HG03520 (cell line): ENCODE results near the gene PRKX.
A peak's percentile ranks its signal among the peaks of the same experiment; 100 is the strongest.
"Not testable (repeated sequence)": the region's sequence is repeated elsewhere in the genome, so short reads cannot be mapped to it uniquely, and the experiment has no call there.

ENCODE experiments used
- ATAC-seq: cut with Tn5 transposase; IDR thresholded peaks from one replicate; pipeline ENCODE4 v1.9.1; 2021; ENCODE audit warnings: mild to moderate bottlenecking, moderate library complexity; ENCODE audit not compliant: unreplicated experiment

The PRKX gene

DNA sequence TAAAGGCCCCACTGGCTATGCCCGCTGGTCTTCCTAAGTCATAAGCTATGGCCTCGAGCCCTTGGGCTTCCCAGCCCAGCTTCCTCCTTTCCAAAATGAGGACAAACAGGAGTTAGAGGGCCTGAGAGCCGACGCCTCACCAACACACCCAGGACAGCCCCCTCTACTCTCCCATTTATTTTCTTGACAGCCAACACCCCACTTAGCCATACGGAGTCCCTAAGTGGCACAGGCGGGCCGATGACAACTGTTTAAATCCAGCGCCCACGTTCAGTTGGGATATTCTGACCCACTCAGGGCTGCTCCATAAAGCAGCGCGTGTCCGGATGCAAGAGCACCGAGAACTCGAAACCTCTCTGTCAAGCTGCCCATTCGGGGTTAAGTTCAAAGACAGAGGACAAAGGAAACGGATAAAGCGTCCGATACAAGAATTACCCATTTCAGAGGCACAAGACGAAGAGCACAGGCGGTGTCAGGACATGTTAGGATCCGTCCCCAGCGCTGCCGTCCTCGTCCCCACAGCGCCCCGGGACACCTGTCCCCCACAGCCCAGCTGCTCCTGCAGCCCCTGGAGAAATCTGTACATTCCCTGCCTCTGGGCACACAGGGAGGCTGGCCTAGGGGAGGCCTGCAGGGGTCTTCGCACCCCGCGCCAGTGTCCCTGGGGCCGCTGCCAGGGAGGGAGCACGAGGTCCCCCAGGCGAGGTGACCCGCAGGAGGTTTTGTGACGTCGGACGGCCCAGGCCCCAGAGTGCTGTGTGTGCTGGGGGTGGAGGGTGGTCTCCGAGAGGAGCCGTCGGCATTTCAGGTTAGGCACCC lies 1.2 kb downstream of the PRKX start:
- ATAC-seq = peak; percentile 2

DNA sequence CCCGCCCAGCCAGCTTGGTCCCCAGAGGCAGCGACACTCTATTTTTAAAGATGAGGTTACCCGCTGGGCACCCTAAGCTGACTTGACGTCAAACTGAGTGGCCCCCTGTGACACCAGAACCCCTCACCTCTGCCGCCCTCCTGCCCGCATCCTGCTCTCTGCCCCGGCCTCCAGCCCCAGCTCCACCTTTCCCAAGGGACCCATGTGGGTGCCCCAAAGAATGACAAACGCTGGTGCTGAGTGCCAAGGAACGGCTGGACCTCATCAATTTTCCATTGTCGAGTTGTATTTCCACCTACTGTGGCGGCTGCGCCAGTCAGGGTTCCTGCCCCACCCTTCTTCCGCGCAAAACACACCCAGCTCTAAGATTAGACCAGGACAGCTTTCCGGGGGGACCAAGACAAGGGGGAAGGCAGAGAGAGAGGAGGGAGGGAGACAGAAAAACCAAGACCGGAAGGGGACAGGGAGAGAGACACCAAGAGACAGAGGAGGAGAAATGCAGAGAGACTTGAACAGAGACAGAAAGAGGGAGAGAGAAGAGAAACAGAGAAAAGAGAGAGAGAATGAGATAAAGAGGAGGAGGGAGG lies 2.0 kb downstream of the PRKX start:
- ATAC-seq = no peak

GRCh38 chrX:3707673-3708274 lies 5.7 kb downstream of the PRKX start:
- ATAC-seq = not testable (repeated sequence)

DNA sequence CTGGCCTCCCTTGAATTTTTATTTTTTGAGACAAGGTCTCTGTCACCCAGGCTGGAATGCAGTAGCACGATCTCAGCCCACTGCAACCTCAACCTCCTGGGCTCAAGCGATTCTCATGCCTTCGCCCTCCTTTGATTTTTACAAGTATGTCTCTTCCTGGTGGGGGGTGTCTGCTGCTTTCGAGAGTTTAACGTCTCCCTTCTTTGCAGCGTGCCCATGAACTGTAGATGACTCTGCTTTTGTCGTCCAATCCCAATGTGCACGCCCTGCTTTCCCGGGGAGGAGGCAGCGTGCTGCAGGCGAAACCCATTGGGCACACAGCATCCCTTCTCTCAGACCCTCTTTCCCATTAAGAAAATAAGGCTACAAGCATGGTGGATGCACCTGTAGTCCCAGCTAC lies 7.0 kb downstream of the PRKX start:
- no peak for ATAC-seq

- not testable (repeated sequence) for ATAC-seq
Measured at GRCh38 chrX:3703251-3703650, 10.2 kb downstream of the PRKX start.

DNA sequence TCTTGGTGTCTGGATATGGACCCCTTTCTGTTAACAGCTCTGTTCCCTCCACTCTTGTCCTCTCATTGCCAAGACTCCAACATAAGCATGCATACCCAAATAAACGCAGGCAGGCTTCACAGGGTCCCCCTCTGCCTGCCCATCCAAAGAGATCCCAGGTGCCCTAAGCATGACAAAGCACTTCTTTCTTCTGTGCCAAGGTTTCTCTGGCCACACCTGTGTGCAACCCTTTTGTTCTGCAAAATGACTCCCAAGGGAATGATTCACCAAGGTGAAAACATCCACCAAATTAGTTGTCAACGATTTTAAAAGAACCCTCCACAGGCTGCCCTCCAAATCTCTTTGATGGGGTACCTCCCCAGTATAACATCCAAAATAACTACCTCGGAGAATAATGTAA lies 11.4 kb downstream of the PRKX start:
- ATAC-seq = not testable (repeated sequence)

DNA sequence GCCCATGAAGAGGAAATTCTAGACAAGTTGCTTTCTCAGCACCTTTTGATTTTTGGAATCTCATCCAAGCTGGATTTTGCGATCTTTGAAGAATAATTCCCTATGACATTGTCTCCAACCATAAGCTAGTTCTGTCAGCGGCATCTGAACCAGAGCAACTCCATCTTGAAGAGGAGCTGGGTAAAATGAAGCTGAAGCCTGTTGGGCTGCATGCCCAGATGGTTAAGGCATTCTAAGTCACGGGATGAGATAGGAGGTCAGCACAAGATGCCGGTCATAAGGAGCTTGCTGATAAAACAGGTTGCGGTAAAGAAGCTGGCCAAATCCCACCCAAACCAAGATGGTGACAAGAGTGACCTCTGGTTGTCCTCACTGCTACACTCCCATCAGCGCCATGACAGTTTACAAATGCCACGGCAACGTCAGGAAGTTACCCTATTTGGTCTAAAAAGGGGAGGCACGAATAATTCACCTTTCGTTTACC lies 12.0 kb downstream of the PRKX start:
- ATAC-seq = not testable (repeated sequence)

DNA sequence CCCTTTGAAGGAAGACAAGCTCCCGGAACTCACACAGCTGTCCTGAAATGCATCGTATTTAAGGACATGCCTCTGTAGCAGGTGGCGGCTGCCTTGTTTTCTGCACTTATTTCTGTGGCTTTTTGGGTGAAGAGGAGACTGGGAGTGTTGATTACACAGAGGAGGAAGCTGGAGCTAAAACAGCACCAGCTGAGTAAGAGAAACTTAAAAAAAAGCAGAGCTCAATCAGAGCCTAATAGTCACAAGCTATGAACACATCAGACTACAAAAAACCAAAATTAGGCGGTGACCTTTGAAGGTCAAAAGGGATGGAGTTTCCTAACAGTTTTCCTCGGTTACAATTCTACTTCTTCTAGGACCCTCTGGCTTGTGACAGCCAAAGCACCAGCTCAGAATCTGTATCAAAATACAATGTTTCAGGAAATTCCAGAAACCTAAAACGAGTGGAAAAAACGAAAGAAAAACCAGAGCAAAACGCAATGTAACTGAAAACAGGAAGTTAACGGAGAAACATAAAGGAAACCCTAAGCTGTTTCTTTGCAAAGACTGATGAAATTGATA lies 13.5 kb downstream of the PRKX start:
- ATAC-seq = peak; percentile 73

- ATAC-seq = no peak
Measured at GRCh38 chrX:3697701-3698279, 15.7 kb downstream of the PRKX start.

- ATAC-seq = no peak
Measured at GRCh38 chrX:3697220-3697684, 16.2 kb downstream of the PRKX start.

DNA sequence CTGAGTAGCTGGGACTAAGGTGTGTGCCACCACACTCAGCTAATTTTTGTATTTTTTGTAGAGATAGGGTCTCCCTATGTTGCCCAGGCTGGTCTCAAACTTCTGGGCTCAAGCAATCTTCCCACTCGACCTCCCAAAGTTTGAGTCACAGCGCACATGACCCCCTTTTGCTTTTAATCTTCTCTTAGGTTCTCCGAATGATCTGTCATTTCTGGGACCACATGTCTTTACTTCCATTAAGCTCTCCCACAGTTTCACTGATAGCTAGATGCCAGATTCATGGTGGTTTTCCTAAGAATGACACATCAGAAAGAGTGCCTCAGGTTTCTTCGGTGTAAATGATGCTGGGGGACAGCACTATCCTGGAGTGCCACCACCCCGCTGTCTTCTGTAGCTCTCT lies 17.9 kb downstream of the PRKX start:
- ATAC-seq = no peak

- no peak for ATAC-seq
Measured at GRCh38 chrX:3690140-3690539, 23.3 kb downstream of the PRKX start.

GRCh38 chrX:3683236-3683635 lies 30.2 kb downstream of the PRKX start:
- ATAC-seq = not testable (repeated sequence)

DNA sequence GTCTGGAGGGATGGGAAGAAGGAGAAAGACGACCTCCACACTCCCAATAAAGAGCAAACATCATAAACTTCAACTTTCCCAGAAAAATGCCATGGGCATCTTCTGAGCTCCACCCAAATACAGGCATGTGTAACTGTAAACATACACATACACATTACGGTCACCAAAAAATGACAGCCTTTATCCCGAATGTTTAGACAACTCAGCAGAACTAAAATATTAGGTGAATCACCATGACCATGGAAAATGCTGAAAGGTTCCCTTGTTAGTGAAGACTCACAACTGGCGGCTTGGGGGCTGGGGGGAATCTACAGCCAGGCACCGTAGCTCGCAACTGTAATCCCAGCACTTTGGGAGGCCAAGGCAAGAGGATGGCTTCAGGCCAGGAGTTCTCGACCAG lies 33.0 kb downstream of the PRKX start:
- ATAC-seq = no peak

DNA sequence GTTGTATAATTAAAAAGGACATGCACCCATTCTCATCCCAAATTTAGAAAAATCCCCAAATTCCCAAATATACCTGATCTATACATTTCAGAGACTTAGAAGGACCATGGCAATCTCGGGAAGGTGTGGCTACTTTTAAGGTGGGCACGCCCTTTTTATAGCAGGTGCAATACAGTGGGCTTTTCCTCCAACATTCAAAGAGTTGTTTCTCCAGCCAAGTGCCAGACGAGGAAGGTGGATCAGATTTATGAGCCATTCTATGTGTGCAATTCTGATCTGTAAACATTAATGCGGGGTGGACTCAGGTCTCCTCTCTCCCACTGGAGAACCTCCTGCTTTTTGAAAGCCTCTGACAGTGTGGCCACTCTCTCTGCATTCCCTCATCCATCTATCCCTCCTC lies 33.8 kb downstream of the PRKX start:
- no peak for ATAC-seq

GRCh38 chrX:3678328-3678727 lies 35.1 kb downstream of the PRKX start:
- no peak for ATAC-seq

GRCh38 chrX:3674881-3675280 lies 38.6 kb downstream of the PRKX start:
- ATAC-seq = no peak

DNA sequence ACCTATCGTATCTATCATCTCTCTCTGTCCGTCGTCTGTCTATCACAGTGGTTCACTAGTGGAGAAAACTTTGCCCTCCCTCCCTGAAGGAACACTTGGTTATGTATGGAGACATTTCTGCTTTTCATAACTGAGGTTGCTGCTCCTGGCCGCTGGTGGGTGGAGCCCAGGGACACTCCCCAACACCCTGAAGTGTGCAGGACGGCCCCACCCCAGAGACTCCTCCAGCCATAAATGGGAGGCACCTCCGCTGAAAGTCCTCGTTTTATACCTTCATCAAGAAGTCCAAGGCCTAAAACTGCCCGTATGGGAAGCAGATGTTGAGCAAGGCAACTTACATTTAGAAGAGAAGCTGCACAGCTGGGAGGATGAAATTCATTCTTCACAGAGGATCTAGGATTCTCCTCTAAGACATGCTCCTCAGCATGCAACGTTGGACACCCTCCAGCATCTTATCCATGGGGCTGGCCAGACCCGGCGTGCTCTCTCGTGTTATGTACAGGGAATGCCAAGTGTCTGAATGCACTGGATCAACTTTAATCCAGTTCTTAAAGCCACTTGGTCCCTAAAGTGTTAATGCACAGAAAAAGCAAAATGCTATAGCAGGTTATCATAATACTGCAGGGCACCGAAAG lies 43.5 kb downstream of the PRKX start:
- no peak for ATAC-seq

- no peak for ATAC-seq
Measured at GRCh38 chrX:3666975-3667374, 46.5 kb downstream of the PRKX start.

DNA sequence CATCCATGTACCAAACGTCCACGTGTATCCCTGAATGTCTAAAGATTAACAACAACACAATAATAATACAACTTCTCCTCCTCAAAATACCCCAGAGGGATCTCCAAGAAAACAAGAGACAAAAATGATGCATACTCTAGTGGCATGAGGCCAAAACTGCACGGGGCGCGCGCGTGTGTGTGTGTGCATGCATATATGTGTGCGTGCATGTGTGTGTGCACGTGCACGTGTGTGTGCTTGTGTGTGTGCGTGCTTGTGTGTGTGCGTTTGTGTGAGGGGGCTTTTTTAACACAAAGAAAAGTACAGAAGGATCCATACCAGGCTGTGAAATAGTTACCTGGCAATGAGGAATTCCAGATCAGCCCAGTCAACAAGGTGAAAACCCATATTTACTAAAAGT lies 48.5 kb downstream of the PRKX start:
- ATAC-seq = no peak
